ENCODE results near the gene TRIM6.

Gene TRIM6

GRCh38 chr11:5557751-5558150 is 38.7 kb upstream of the TRIM6 start:
- Histone ChIP-seq H3K9me3 (no peaks in the 10 kb centered on the region), H3K4me1 (no peaks in the 10 kb centered on the region), H3K27me3 (no peaks in the 10 kb centered on the region), H3K36me3 (no peaks in the 10 kb centered on the region), H3K4me3 (ENCODE audit: low read depth, low read length) (no peak overlapping the region)
- no peak for DNase-seq
- TF ChIP-seq CTCF (IDR thresholded peaks at IDR 0.05; ENCODE audit: low read depth, low read length): no peak

GRCh38 chr11:5564259-5565019 is 32.0 kb upstream of the TRIM6 start:
- Histone ChIP-seq H3K27me3 (no peaks in the 10 kb centered on the region), H3K4me1 (no peaks in the 10 kb centered on the region), H3K36me3 (no peaks in the 10 kb centered on the region), H3K4me3 (ENCODE audit: low read depth, low read length) (no peak overlapping the region), H3K9me3 (no peaks in the 10 kb centered on the region)
- no peak for DNase-seq
- TF ChIP-seq CTCF (IDR thresholded peaks at IDR 0.05; ENCODE audit: low read depth, low read length): no peak

GRCh38 chr11:5574654-5575053 is 21.8 kb upstream of the TRIM6 start:
- H3K36me3 ChIP-seq: no peaks in the 10 kb centered on the region
- H3K9me3 ChIP-seq: no peaks in the 10 kb centered on the region
- no peaks in the 10 kb centered on the region for H3K27me3 ChIP-seq
- H3K4me3 ChIP-seq (ENCODE audit: low read depth, low read length): no peak overlapping the region
- no peaks in the 10 kb centered on the region for H3K4me1 ChIP-seq
- no peak for TF ChIP-seq CTCF (IDR thresholded peaks at IDR 0.05; ENCODE audit: low read depth, low read length)
- no peak for DNase-seq

- no peak for DNase-seq
- no peak for TF ChIP-seq CTCF (IDR thresholded peaks at IDR 0.05; ENCODE audit: low read depth, low read length)
- Histone ChIP-seq H3K27me3 (no peaks in the 10 kb centered on the region), H3K4me1 (no peaks in the 10 kb centered on the region), H3K36me3 (no peaks in the 10 kb centered on the region), H3K4me3 (ENCODE audit: low read depth, low read length) (no peak overlapping the region), H3K9me3 (no peaks in the 10 kb centered on the region)
Measured at GRCh38 chr11:5575152-5575551, 21.3 kb upstream of the TRIM6 start.

- Histone ChIP-seq H3K4me3 (ENCODE audit: low read depth, low read length) (no peak overlapping the region), H3K27me3 (no peaks in the 10 kb centered on the region), H3K4me1 (no peaks in the 10 kb centered on the region), H3K9me3 (no peaks in the 10 kb centered on the region), H3K36me3 (no peaks in the 10 kb centered on the region)
- no peak for TF ChIP-seq CTCF (IDR thresholded peaks at IDR 0.05; ENCODE audit: low read depth, low read length)
- no peak for DNase-seq
Measured at GRCh38 chr11:5577101-5577500, 19.3 kb upstream of the TRIM6 start.

GRCh38 chr11:5580577-5580976 is 15.9 kb upstream of the TRIM6 start, which contains the start of gene OR52B6:
Gene OR52B6, plus strand, starts transcription at chr11:5580877. Its CDS starts 0 bp downstream, at chr11:5580877.
- Histone ChIP-seq H3K36me3 (no peaks in the 10 kb centered on the region), H3K27me3 (no peaks in the 10 kb centered on the region), H3K4me1 (no peaks in the 10 kb centered on the region), H3K9me3 (no peaks in the 10 kb centered on the region), H3K4me3 (ENCODE audit: low read depth, low read length) (no peak within 1 kb of the TSS)
- TF ChIP-seq CTCF (IDR thresholded peaks at IDR 0.05; ENCODE audit: low read depth, low read length): no peak
- no peak for DNase-seq

Data from BE2C (cell line).